Panc1 (cell line): ENCODE results near the gene SPTBN1. TPM values are rescaled to one million over a fixed set of nuclear protein-coding genes. Genes with fewer than 3 reads are reported as not detected.

Experiments
- ATAC-seq: fragments of 200-7000 bp; cut with Tn5 transposase; 2 replicates; pipeline ENCODE4 v1.9.1; 2020; ENCODE audit warnings: mild to moderate bottlenecking, moderate library complexity
- BruUV-seq: library from RNA; stranded (reverse); fragments of 400-500 nt; replicated peaks from 2 replicates; lab custom pipeline; 2021; lab: Mats Ljungman, UMichigan
- CTCF ChIA-PET: fragments of 300-600 bp; sonication (Branson Sonifier 250); formaldehyde crosslinking; loops from one replicate; lab custom pipeline; 2022; ENCODE audit warnings: antibody characterized with exemption; lab: Charles Lee
- POLR2A ChIA-PET: fragments of 300-600 bp; sonication (Branson Sonifier 250); formaldehyde crosslinking; loops from one replicate; lab custom pipeline; 2022; ENCODE audit warnings: antibody characterized with exemption; lab: Charles Lee
- DNase-seq: peaks from one replicate; pipeline ENCODE4 v3.0.0-alpha.2; 2010; ENCODE audit warnings: low read depth, low spot score
- H3K27ac ChIP-seq: 2 replicates; pipeline ENCODE4 v1.5.1; 2011; ENCODE audit warnings: mild to moderate bottlenecking, low read length, inconsistent platforms
- H3K27me3 ChIP-seq: fragments of 200-500 bp; sonication (Bioruptor generic); 2 replicates; pipeline ENCODE4 v1.6.0; 2014; ENCODE audit warnings: low read length, inconsistent platforms; ENCODE audit not compliant: control insufficient read depth, insufficient read depth
- H3K36me3 ChIP-seq: fragments of 200-500 bp; sonication (Bioruptor generic); 2 replicates; pipeline ENCODE4 v1.5.1; 2014; ENCODE audit warnings: inconsistent platforms, mild to moderate bottlenecking, low read length, moderate library complexity; ENCODE audit not compliant: control insufficient read depth, insufficient read depth
- H3K4me1 ChIP-seq: 2 replicates; pipeline ENCODE4 v1.5.1; 2011; ENCODE audit warnings: inconsistent platforms, mild to moderate bottlenecking, low read length, moderate library complexity; ENCODE audit not compliant: control insufficient read depth, insufficient read depth
- H3K4me3 ChIP-seq, 2 experiments: 2 replicates each; pipeline ENCODE4 v1.5.1; 2011 to 2012; ENCODE audit warnings: low read depth in 2 of 2, low read length in 2 of 2, mild to moderate bottlenecking in 2 of 2, inconsistent platforms in 1 of 2, moderate library complexity in 1 of 2
- H3K9me3 ChIP-seq: fragments of 200-500 bp; sonication (Bioruptor generic); 2 replicates; pipeline ENCODE4 v1.5.1; 2014; ENCODE audit warnings: low read depth, mild to moderate bottlenecking, inconsistent platforms, low read length, moderate library complexity; ENCODE audit not compliant: control insufficient read depth, insufficient read depth
- POLR2AphosphoS5 ChIP-seq: IDR thresholded peaks from 2 replicates; pipeline ENCODE4 v1.6.1; 2012; ENCODE audit warnings: mild to moderate bottlenecking, low read depth, low read length, moderate library complexity
- SIN3A ChIP-seq: IDR thresholded peaks from 2 replicates; pipeline ENCODE4 v1.6.1; 2012; ENCODE audit warnings: low read depth, mild to moderate bottlenecking, low read length, moderate library complexity, borderline replicate concordance; ENCODE audit not compliant: insufficient read depth
- TCF7L2 ChIP-seq: IDR thresholded peaks from 2 replicates; pipeline ENCODE4 v1.6.1; 2011; ENCODE audit warnings: mild to moderate bottlenecking, low read depth, low read length, inconsistent platforms
- in situ Hi-C: cut with HindIII; loops from 2 replicates; pipeline ENCODE4 v1.10.0; 2016; ENCODE audit warnings: low sequenced_read_pairs, low pct_unique_long_range_greater_than_20kb
- intact Hi-C: fragments of 100-400 bp; cut with micrococcal nuclease; formaldehyde crosslinking; loops from one replicate; pipeline ENCODE4 v1.10.0; 2022; ENCODE audit not compliant: unreplicated experiment
- total RNA-seq: library from RNA; stranded (reverse); gene quantifications from one replicate; pipeline ENCODE4 v1.2.1, GENCODE V29; 2021; ENCODE audit not compliant: unreplicated experiment
- TF ChIP-seq, protein P1 (sequence below): fragments of 450-650 bp; IDR thresholded peaks from 2 replicates; pipeline ENCODE4 v1.5.1; 2017; ENCODE audit warnings: mild to moderate bottlenecking
- TF ChIP-seq, protein P2 (sequence below), 2 experiments: IDR thresholded peaks; 2 replicates each; pipeline ENCODE4 v1.6.1; 2011 to 2012; ENCODE audit warnings: low read depth in 2 of 2, control low read depth in 1 of 2, low read length in 1 of 2, mild to moderate bottlenecking in 1 of 2, moderate library complexity in 1 of 2; ENCODE audit not compliant: insufficient read depth in 1 of 2

The SPTBN1 gene
- total RNA-seq, 1 experiment from 2014 or later: 169 TPM

DNA sequence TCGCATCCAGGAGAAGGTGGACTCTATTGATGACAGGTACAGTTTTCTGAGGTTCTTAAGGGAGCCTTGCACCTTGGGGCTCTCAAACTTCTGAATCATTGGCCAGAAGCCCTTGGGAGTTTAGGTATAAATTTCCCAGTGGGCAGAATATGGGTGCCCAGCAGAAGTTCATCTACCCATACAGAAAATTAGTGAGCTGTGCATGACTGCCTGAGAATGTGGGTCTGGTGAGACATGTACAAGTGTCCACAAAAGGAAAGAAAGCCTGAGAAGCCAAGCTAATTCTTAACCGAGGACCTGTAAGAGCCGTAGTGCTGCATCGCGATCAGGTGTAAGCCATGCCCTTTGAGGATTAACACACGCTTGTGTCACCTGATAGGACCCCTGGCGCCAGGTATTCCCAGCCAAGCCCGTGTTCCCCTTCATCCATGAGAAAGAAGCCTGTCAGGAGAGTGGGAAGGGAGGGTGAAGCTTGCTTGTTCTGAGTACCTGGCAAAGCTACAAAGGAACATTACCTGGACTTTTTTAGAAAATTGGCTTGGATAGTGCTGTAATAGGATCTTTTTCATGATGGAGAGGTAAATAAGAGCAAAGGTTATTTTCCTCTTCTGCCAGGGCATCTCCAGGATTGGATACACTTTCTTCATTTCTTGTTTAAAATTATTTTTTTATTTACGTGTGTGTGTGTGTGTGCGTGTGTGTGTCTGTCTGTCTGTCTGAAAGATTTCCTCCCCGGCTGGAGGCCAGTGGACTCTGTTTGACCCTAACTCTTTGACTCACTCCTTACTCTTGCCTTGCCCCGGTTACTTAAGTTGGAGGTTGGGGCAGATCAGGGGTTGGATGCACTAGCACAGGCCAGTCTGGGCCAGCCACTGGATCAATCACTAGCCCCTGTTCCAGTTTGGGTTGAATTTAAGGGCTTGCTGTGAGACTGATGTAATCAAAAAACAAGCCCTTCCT, 176.9 kb downstream of the SPTBN1 start:
- Histone ChIP-seq H3K4me3 (no peak overlapping the region), H3K4me1 (peaks cover 6% of the 10 kb centered on the region; the same call in 1 of the 2 replicates), H3K27ac (no peak overlapping the region), H3K27me3 (no peaks in the 10 kb centered on the region), H3K9me3 (no peaks in the 10 kb centered on the region), H3K36me3 (peaks cover 31% of the 10 kb centered on the region)
- POLR2A ChIA-PET: interaction anchor here (0.6 kb wide), 1 partner anchor 600 kb away, joined by 6 read pairs; no protein-coding TSS in a partner anchor
- in situ Hi-C loops (no loop called here), intact Hi-C loops (no loop called here)
- no TSS peak for BruUV-seq
- DNase-seq: no peak
- ATAC-seq: no peak
- no peak for TF ChIP-seq SIN3A
- no peak for TF ChIP-seq POLR2AphosphoS5
- TF ChIP-seq, protein P1, sequence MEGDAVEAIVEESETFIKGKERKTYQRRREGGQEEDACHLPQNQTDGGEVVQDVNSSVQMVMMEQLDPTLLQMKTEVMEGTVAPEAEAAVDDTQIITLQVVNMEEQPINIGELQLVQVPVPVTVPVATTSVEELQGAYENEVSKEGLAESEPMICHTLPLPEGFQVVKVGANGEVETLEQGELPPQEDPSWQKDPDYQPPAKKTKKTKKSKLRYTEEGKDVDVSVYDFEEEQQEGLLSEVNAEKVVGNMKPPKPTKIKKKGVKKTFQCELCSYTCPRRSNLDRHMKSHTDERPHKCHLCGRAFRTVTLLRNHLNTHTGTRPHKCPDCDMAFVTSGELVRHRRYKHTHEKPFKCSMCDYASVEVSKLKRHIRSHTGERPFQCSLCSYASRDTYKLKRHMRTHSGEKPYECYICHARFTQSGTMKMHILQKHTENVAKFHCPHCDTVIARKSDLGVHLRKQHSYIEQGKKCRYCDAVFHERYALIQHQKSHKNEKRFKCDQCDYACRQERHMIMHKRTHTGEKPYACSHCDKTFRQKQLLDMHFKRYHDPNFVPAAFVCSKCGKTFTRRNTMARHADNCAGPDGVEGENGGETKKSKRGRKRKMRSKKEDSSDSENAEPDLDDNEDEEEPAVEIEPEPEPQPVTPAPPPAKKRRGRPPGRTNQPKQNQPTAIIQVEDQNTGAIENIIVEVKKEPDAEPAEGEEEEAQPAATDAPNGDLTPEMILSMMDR: no peak
- TF ChIP-seq TCF7L2: no peak
- TF ChIP-seq, protein P2, sequence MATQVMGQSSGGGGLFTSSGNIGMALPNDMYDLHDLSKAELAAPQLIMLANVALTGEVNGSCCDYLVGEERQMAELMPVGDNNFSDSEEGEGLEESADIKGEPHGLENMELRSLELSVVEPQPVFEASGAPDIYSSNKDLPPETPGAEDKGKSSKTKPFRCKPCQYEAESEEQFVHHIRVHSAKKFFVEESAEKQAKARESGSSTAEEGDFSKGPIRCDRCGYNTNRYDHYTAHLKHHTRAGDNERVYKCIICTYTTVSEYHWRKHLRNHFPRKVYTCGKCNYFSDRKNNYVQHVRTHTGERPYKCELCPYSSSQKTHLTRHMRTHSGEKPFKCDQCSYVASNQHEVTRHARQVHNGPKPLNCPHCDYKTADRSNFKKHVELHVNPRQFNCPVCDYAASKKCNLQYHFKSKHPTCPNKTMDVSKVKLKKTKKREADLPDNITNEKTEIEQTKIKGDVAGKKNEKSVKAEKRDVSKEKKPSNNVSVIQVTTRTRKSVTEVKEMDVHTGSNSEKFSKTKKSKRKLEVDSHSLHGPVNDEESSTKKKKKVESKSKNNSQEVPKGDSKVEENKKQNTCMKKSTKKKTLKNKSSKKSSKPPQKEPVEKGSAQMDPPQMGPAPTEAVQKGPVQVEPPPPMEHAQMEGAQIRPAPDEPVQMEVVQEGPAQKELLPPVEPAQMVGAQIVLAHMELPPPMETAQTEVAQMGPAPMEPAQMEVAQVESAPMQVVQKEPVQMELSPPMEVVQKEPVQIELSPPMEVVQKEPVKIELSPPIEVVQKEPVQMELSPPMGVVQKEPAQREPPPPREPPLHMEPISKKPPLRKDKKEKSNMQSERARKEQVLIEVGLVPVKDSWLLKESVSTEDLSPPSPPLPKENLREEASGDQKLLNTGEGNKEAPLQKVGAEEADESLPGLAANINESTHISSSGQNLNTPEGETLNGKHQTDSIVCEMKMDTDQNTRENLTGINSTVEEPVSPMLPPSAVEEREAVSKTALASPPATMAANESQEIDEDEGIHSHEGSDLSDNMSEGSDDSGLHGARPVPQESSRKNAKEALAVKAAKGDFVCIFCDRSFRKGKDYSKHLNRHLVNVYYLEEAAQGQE (IDR thresholded peaks at IDR 0.05; ENCODE audit: insufficient read depth in 1 of 2, low read depth in 2 of 2, low read length in 1 of 2): no peak
- CTCF ChIA-PET: no interaction called here

DNA sequence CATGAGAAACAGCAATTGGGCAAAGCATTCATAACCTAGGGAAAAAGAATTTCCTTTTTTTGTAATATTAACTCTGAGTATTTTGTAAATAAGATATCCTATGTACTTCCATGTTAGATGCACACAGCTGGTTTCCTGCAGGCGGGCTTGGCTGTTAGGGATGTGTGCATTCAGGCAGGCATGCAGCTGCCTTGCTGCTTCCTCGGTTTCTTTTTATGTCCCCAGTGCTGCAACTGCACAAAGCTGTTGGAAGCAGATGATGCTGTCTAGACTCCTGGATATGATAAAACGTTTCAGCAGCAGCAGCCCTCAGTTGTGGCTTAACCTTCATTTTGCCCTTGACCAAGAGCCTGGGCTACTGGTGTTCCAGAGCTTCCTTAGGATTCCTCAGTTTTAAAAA, 177.9 kb downstream of the SPTBN1 start:
- peaks cover 6% of the 10 kb centered on the region; the same call in 1 of the 2 replicates for H3K4me1 ChIP-seq
- intact Hi-C loops: no loop called here
- no TSS peak for BruUV-seq
- ChIA-PET CTCF (interaction anchor here (0.6 kb wide), 1 partner anchor 472 kb away, joined by 4 read pairs; no protein-coding TSS in a partner anchor), POLR2A (no interaction called here)
- peaks cover 34% of the 10 kb centered on the region for H3K36me3 ChIP-seq
- DNase-seq (no peak), ATAC-seq (no peak)
- H3K4me3 ChIP-seq: no peak overlapping the region
- TF ChIP-seq, protein P1: no peak
- TF ChIP-seq SIN3A: no peak
- TF ChIP-seq, protein P2 (IDR thresholded peaks at IDR 0.05; ENCODE audit: insufficient read depth in 1 of 2, low read depth in 2 of 2, low read length in 1 of 2): no peak
- TF ChIP-seq POLR2AphosphoS5: no peak
- no peak for TF ChIP-seq TCF7L2
- in situ Hi-C loops: no loop called here
- H3K27me3 ChIP-seq: no peaks in the 10 kb centered on the region
- no peak overlapping the region for H3K27ac ChIP-seq
- H3K9me3 ChIP-seq: no peaks in the 10 kb centered on the region
